Panc1 (cell line): Measurements from ENCODE around the gene TSPYL1. TPM values are rescaled to one million over a fixed set of nuclear protein-coding genes. Genes with fewer than 3 reads are reported as not detected.

Experiments used
- ATAC-seq: fragments of 200-7000 bp; cut with Tn5 transposase; 2 replicates; pipeline ENCODE4 v1.9.1; 2020; ENCODE audit warnings: mild to moderate bottlenecking, moderate library complexity
- BruUV-seq: library from RNA; stranded (reverse); fragments of 400-500 nt; replicated peaks from 2 replicates; lab custom pipeline; 2021; lab: Mats Ljungman, UMichigan
- CTCF ChIA-PET: fragments of 300-600 bp; sonication (Branson Sonifier 250); formaldehyde crosslinking; loops from one replicate; lab custom pipeline; 2022; ENCODE audit warnings: antibody characterized with exemption; lab: Charles Lee
- POLR2A ChIA-PET: fragments of 300-600 bp; sonication (Branson Sonifier 250); formaldehyde crosslinking; loops from one replicate; lab custom pipeline; 2022; ENCODE audit warnings: antibody characterized with exemption; lab: Charles Lee
- DNase-seq: peaks from one replicate; pipeline ENCODE4 v3.0.0-alpha.2; 2010; ENCODE audit warnings: low read depth, low spot score
- H3K27ac ChIP-seq: 2 replicates; pipeline ENCODE4 v1.5.1; 2011; ENCODE audit warnings: mild to moderate bottlenecking, low read length, inconsistent platforms
- H3K27me3 ChIP-seq: fragments of 200-500 bp; sonication (Bioruptor generic); 2 replicates; pipeline ENCODE4 v1.6.0; 2014; ENCODE audit warnings: low read length, inconsistent platforms; ENCODE audit not compliant: control insufficient read depth, insufficient read depth
- H3K36me3 ChIP-seq: fragments of 200-500 bp; sonication (Bioruptor generic); 2 replicates; pipeline ENCODE4 v1.5.1; 2014; ENCODE audit warnings: inconsistent platforms, mild to moderate bottlenecking, low read length, moderate library complexity; ENCODE audit not compliant: control insufficient read depth, insufficient read depth
- H3K4me1 ChIP-seq: 2 replicates; pipeline ENCODE4 v1.5.1; 2011; ENCODE audit warnings: inconsistent platforms, mild to moderate bottlenecking, low read length, moderate library complexity; ENCODE audit not compliant: control insufficient read depth, insufficient read depth
- H3K4me3 ChIP-seq, 2 experiments: 2 replicates each; pipeline ENCODE4 v1.5.1; 2011 to 2012; ENCODE audit warnings: low read depth in 2 of 2, low read length in 2 of 2, mild to moderate bottlenecking in 2 of 2, inconsistent platforms in 1 of 2, moderate library complexity in 1 of 2
- H3K9me3 ChIP-seq: fragments of 200-500 bp; sonication (Bioruptor generic); 2 replicates; pipeline ENCODE4 v1.5.1; 2014; ENCODE audit warnings: low read depth, mild to moderate bottlenecking, inconsistent platforms, low read length, moderate library complexity; ENCODE audit not compliant: control insufficient read depth, insufficient read depth
- POLR2AphosphoS5 ChIP-seq: IDR thresholded peaks from 2 replicates; pipeline ENCODE4 v1.6.1; 2012; ENCODE audit warnings: mild to moderate bottlenecking, low read depth, low read length, moderate library complexity
- SIN3A ChIP-seq: IDR thresholded peaks from 2 replicates; pipeline ENCODE4 v1.6.1; 2012; ENCODE audit warnings: low read depth, mild to moderate bottlenecking, low read length, moderate library complexity, borderline replicate concordance; ENCODE audit not compliant: insufficient read depth
- TCF7L2 ChIP-seq: IDR thresholded peaks from 2 replicates; pipeline ENCODE4 v1.6.1; 2011; ENCODE audit warnings: mild to moderate bottlenecking, low read depth, low read length, inconsistent platforms
- in situ Hi-C: cut with HindIII; loops from 2 replicates; pipeline ENCODE4 v1.10.0; 2016; ENCODE audit warnings: low sequenced_read_pairs, low pct_unique_long_range_greater_than_20kb
- intact Hi-C: fragments of 100-400 bp; cut with micrococcal nuclease; formaldehyde crosslinking; loops from one replicate; pipeline ENCODE4 v1.10.0; 2022; ENCODE audit not compliant: unreplicated experiment
- total RNA-seq: library from RNA; stranded (reverse); gene quantifications from one replicate; pipeline ENCODE4 v1.2.1, GENCODE V29; 2021; ENCODE audit not compliant: unreplicated experiment
- TF ChIP-seq, protein P1 (sequence below), 2 experiments: IDR thresholded peaks; 2 replicates each; pipeline ENCODE4 v1.6.1; 2011 to 2012; ENCODE audit warnings: low read depth in 2 of 2, control low read depth in 1 of 2, low read length in 1 of 2, mild to moderate bottlenecking in 1 of 2, moderate library complexity in 1 of 2; ENCODE audit not compliant: insufficient read depth in 1 of 2
- TF ChIP-seq, protein P2 (sequence below): fragments of 450-650 bp; IDR thresholded peaks from 2 replicates; pipeline ENCODE4 v1.5.1; 2017; ENCODE audit warnings: mild to moderate bottlenecking

The TSPYL1 gene
- total RNA-seq, 1 experiment from 2014 or later: 103 TPM

DNA sequence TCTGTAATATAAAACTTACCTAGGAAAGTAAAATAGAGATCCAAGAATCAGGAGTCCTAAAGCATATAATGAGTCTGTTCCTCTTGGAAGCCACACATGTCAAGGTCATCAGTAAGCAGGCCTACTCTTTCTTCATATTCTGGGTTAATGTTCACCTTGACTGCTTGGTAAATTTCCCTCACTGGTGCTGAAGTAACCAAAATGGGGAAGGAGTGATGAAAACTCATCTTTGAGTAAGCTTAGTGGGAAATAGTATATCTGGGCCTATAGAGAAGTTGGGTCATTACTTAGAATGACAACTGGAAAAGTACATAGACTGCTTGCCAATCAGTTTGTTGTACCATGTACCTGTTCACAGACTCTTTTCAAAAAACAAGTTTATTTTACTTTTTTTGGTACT, 32.4 kb downstream of the TSPYL1 start:
- Histone ChIP-seq H3K27ac (no peak overlapping the region), H3K27me3 (no peaks in the 10 kb centered on the region), H3K9me3 (no peaks in the 10 kb centered on the region), H3K36me3 (0 out of 2 replicates have a peak, but pooled peaks cover 5% of the 10 kb centered on the region), H3K4me1 (peaks cover 13% of the 10 kb centered on the region), H3K4me3 (no peak overlapping the region)
- DNase-seq: no peak
- no TSS peak for BruUV-seq
- CTCF ChIA-PET: no interaction called here
- POLR2A ChIA-PET: no interaction called here
- intact Hi-C loops: no loop called here
- ATAC-seq: no peak
- TF ChIP-seq, protein P1, sequence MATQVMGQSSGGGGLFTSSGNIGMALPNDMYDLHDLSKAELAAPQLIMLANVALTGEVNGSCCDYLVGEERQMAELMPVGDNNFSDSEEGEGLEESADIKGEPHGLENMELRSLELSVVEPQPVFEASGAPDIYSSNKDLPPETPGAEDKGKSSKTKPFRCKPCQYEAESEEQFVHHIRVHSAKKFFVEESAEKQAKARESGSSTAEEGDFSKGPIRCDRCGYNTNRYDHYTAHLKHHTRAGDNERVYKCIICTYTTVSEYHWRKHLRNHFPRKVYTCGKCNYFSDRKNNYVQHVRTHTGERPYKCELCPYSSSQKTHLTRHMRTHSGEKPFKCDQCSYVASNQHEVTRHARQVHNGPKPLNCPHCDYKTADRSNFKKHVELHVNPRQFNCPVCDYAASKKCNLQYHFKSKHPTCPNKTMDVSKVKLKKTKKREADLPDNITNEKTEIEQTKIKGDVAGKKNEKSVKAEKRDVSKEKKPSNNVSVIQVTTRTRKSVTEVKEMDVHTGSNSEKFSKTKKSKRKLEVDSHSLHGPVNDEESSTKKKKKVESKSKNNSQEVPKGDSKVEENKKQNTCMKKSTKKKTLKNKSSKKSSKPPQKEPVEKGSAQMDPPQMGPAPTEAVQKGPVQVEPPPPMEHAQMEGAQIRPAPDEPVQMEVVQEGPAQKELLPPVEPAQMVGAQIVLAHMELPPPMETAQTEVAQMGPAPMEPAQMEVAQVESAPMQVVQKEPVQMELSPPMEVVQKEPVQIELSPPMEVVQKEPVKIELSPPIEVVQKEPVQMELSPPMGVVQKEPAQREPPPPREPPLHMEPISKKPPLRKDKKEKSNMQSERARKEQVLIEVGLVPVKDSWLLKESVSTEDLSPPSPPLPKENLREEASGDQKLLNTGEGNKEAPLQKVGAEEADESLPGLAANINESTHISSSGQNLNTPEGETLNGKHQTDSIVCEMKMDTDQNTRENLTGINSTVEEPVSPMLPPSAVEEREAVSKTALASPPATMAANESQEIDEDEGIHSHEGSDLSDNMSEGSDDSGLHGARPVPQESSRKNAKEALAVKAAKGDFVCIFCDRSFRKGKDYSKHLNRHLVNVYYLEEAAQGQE (IDR thresholded peaks at IDR 0.05; ENCODE audit: insufficient read depth in 1 of 2, low read depth in 2 of 2, low read length in 1 of 2): no peak
- TF ChIP-seq TCF7L2: no peak
- in situ Hi-C loops: no loop called here

- no TSS peak for BruUV-seq
- no peaks in the 10 kb centered on the region for H3K9me3 ChIP-seq
- H3K27me3 ChIP-seq: no peaks in the 10 kb centered on the region
- no peak for DNase-seq
- H3K27ac ChIP-seq: no peak overlapping the region
- TF ChIP-seq POLR2AphosphoS5: no peak
- no peak for TF ChIP-seq TCF7L2
- TF ChIP-seq, protein P2, sequence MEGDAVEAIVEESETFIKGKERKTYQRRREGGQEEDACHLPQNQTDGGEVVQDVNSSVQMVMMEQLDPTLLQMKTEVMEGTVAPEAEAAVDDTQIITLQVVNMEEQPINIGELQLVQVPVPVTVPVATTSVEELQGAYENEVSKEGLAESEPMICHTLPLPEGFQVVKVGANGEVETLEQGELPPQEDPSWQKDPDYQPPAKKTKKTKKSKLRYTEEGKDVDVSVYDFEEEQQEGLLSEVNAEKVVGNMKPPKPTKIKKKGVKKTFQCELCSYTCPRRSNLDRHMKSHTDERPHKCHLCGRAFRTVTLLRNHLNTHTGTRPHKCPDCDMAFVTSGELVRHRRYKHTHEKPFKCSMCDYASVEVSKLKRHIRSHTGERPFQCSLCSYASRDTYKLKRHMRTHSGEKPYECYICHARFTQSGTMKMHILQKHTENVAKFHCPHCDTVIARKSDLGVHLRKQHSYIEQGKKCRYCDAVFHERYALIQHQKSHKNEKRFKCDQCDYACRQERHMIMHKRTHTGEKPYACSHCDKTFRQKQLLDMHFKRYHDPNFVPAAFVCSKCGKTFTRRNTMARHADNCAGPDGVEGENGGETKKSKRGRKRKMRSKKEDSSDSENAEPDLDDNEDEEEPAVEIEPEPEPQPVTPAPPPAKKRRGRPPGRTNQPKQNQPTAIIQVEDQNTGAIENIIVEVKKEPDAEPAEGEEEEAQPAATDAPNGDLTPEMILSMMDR: no peak
- TF ChIP-seq SIN3A: no peak
- TF ChIP-seq, protein P1 (IDR thresholded peaks at IDR 0.05; ENCODE audit: insufficient read depth in 1 of 2, low read depth in 2 of 2, low read length in 1 of 2): no peak
- ChIA-PET POLR2A (no interaction called here), CTCF (no interaction called here)
- in situ Hi-C loops: no loop called here
- H3K4me1 ChIP-seq: peaks cover 5% of the 10 kb centered on the region
- H3K4me3 ChIP-seq: no peak overlapping the region
- intact Hi-C loops: no loop called here
- 0 out of 2 replicates have a peak, but pooled peaks cover 5% of the 10 kb centered on the region for H3K36me3 ChIP-seq
- ATAC-seq: no peak
Measured at GRCh38 chr6:116246089-116246488, 33.6 kb downstream of the TSPYL1 start.
